H9 (cell line): Measurements from ENCODE around the gene GALT. TPM values are rescaled to one million over a fixed set of nuclear protein-coding genes. Genes with fewer than 3 reads are reported as not detected.
A peak's percentile ranks its signal among the peaks of the same experiment; 100 is the strongest.

ENCODE experiments used
- DNase-seq: peaks from one replicate; pipeline ENCODE4 v3.0.0-alpha.2; 2017
- H2AFZ ChIP-seq: one replicate; pipeline ENCODE4 v1.6.1; 2013; ENCODE audit warnings: mild to moderate bottlenecking, low read length, control low read depth, moderate library complexity
- H2AK5ac ChIP-seq: 2 replicates; pipeline ENCODE4 v1.6.1; 2013; ENCODE audit warnings: low read length, control low read depth, mixed read lengths; ENCODE audit not compliant: insufficient read length
- H2BK120ac ChIP-seq: one replicate; pipeline ENCODE4 v1.6.1; 2013; ENCODE audit warnings: low read depth, mild to moderate bottlenecking, low read length, control low read depth, inconsistent platforms; ENCODE audit not compliant: poor library complexity, severe bottlenecking
- H2BK12ac ChIP-seq: 2 replicates; pipeline ENCODE4 v1.6.1; 2013; ENCODE audit warnings: low read length, control low read depth, mixed read lengths, low read depth; ENCODE audit not compliant: insufficient read length
- H2BK15ac ChIP-seq: 2 replicates; pipeline ENCODE4 v1.6.1; 2013; ENCODE audit warnings: low read depth, low read length, control low read depth
- H2BK20ac ChIP-seq: one replicate; pipeline ENCODE4 v1.6.1; 2013; ENCODE audit warnings: low read depth, mild to moderate bottlenecking, low read length, control low read depth, inconsistent platforms; ENCODE audit not compliant: poor library complexity, severe bottlenecking
- H2BK5ac ChIP-seq: 2 replicates; pipeline ENCODE4 v1.6.1; 2013; ENCODE audit warnings: low read length, control low read depth, mixed read lengths; ENCODE audit not compliant: insufficient read length
- H3K14ac ChIP-seq: 2 replicates; pipeline ENCODE4 v1.6.1; 2013; ENCODE audit warnings: low read length, control low read depth; ENCODE audit not compliant: insufficient read depth
- H3K18ac ChIP-seq: 2 replicates; pipeline ENCODE4 v1.6.1; 2013; ENCODE audit warnings: low read depth, mild to moderate bottlenecking, mixed read lengths, low read length, control low read depth; ENCODE audit not compliant: insufficient read length
- H3K23ac ChIP-seq: 2 replicates; pipeline ENCODE4 v1.6.1; 2013; ENCODE audit warnings: low read length, control low read depth, mixed read lengths, low read depth; ENCODE audit not compliant: insufficient read length
- H3K23me2 ChIP-seq: 2 replicates; pipeline ENCODE4 v1.6.1; 2013; ENCODE audit warnings: low read depth, mild to moderate bottlenecking, mixed read lengths, low read length, control low read depth; ENCODE audit not compliant: insufficient read length, poor library complexity, severe bottlenecking
- H3K27ac ChIP-seq: 2 replicates; pipeline ENCODE4 v1.5.1; 2013; ENCODE audit warnings: low read length, control low read depth, mixed read lengths, low read depth; ENCODE audit not compliant: insufficient read length
- H3K27me3 ChIP-seq: 2 replicates; pipeline ENCODE4 v1.6.1; 2013; ENCODE audit warnings: low read length, control low read depth, inconsistent platforms; ENCODE audit not compliant: insufficient read depth
- H3K4ac ChIP-seq: 2 replicates; pipeline ENCODE4 v1.6.1; 2013; ENCODE audit warnings: low read depth, mild to moderate bottlenecking, control low read depth, inconsistent platforms, low read length, moderate library complexity
- H3K4me1 ChIP-seq: 2 replicates; pipeline ENCODE4 v1.6.1; 2013; ENCODE audit warnings: low read length, control low read depth, inconsistent platforms; ENCODE audit not compliant: insufficient read depth
- H3K4me2 ChIP-seq: 2 replicates; pipeline ENCODE4 v1.6.1; 2013; ENCODE audit warnings: low read length, control low read depth, mixed read lengths; ENCODE audit not compliant: insufficient read length, insufficient read depth
- H3K56ac ChIP-seq: 2 replicates; pipeline ENCODE4 v1.6.1; 2013; ENCODE audit warnings: low read depth, mild to moderate bottlenecking, mixed read lengths, low read length, control low read depth; ENCODE audit not compliant: insufficient read length
- H3K79me1 ChIP-seq: 2 replicates; pipeline ENCODE4 v1.6.1; 2013; ENCODE audit warnings: low read depth, mild to moderate bottlenecking, moderate library complexity, low read length, control low read depth, inconsistent platforms; ENCODE audit not compliant: insufficient read depth, poor library complexity, severe bottlenecking
- H3K79me2 ChIP-seq: 2 replicates; pipeline ENCODE4 v1.6.1; 2013; ENCODE audit warnings: low read length, control low read depth, inconsistent platforms; ENCODE audit not compliant: insufficient read depth
- H3K9ac ChIP-seq: 2 replicates; pipeline ENCODE4 v1.6.1; 2013; ENCODE audit warnings: low read length, control low read depth, mixed read lengths; ENCODE audit not compliant: insufficient read length; ENCODE audit errors: extremely low read depth
- H3K9me3 ChIP-seq: one replicate; pipeline ENCODE4 v1.6.1; 2013; ENCODE audit warnings: low read depth, low read length, inconsistent platforms; ENCODE audit not compliant: control insufficient read depth
- H3T11ph ChIP-seq: one replicate; pipeline ENCODE4 v1.6.1; 2013; ENCODE audit warnings: mild to moderate bottlenecking, low read length, control low read depth, inconsistent platforms
- H4K20me1 ChIP-seq: one replicate; pipeline ENCODE4 v1.6.1; 2013; ENCODE audit not compliant: control insufficient read depth, insufficient read length, insufficient read depth
- H4K5ac ChIP-seq: 2 replicates; pipeline ENCODE4 v1.6.1; 2013; ENCODE audit warnings: low read depth, mild to moderate bottlenecking, mixed read lengths, low read length, control low read depth; ENCODE audit not compliant: insufficient read length
- H4K8ac ChIP-seq: replicated peaks from 2 replicates; pipeline ENCODE4 v1.6.1; 2013; ENCODE audit warnings: low read length, control low read depth, mixed read lengths, low read depth; ENCODE audit not compliant: insufficient read length
- H4K91ac ChIP-seq: 2 replicates; pipeline ENCODE4 v1.6.1; 2013; ENCODE audit warnings: low read depth, mild to moderate bottlenecking, moderate library complexity, mixed read lengths, low read length, control low read depth; ENCODE audit not compliant: insufficient read length
- H3K27ac Mint-ChIP-seq, 3 experiments: 2 replicates in 2 of 3; 3 replicates in 1 of 3; pipeline ENCODE4 v1.8.0; 2020 to 2021; ENCODE audit warnings: mixed read lengths in 3 of 3, mild to moderate bottlenecking in 1 of 3, moderate library complexity in 1 of 3
- H3K27me3 Mint-ChIP-seq: 2 replicates; pipeline ENCODE4 v1.8.0; 2021; ENCODE audit warnings: low read depth, mild to moderate bottlenecking, moderate library complexity, mixed read lengths
- H3K36me3 Mint-ChIP-seq, 3 experiments: 2 replicates in 2 of 3; 3 replicates in 1 of 3; pipeline ENCODE4 v1.8.0; 2020 to 2021; ENCODE audit warnings: low read depth in 3 of 3, mixed read lengths in 3 of 3; ENCODE audit not compliant: insufficient read depth in 1 of 3
- H3K4me1 Mint-ChIP-seq, 2 experiments: 2 replicates each; pipeline ENCODE4 v1.8.0; 2020; ENCODE audit warnings: mixed read lengths in 2 of 2
- H3K4me3 Mint-ChIP-seq, 2 experiments: 2 replicates in 1 of 2; 3 replicates in 1 of 2; pipeline ENCODE4 v1.8.0; 2020 to 2021; ENCODE audit warnings: mild to moderate bottlenecking in 2 of 2, mixed read lengths in 2 of 2, moderate library complexity in 1 of 2
- H3K9me3 Mint-ChIP-seq, 2 experiments: 2 replicates in 1 of 2; 3 replicates in 1 of 2; pipeline ENCODE4 v1.8.0; 2020; ENCODE audit warnings: mild to moderate bottlenecking in 2 of 2, mixed read lengths in 2 of 2, moderate library complexity in 1 of 2
- CTCF ChIP-seq: fragments of 200-600 bp; sonication (generic); conservative IDR thresholded peaks from 3 replicates; pipeline ENCODE4 v1.8.0; 2021; ENCODE audit warnings: antibody characterized with exemption, mild to moderate bottlenecking
- WGBS: extraction: QIAGEN DNeasy Blood & Tissue Kit; methylation state at CpG from one replicate; pipeline ENCODE4 v1.1.7; 2013; ENCODE audit warnings: missing lambda C conversion rate, low lambda C conversion rate, mixed read lengths; ENCODE audit not compliant: insufficient read length; ENCODE audit errors: extremely low coverage; 5-methylcytosine and 5-hydroxymethylcytosine counted together
- total RNA-seq: library from RNA; stranded (reverse); gene quantifications from 2 replicates; pipeline ENCODE4 v1.2.1, GENCODE V29; 2021

The GALT gene
- total RNA-seq, 1 experiment from 2014 or later: 41.5 TPM

- H4K5ac ChIP-seq: no peak overlapping the region
- no peak overlapping the region for H3K9ac ChIP-seq
- no peak overlapping the region for H2AK5ac ChIP-seq
- H3K23me2 ChIP-seq: peaks cover 16% of the 10 kb centered on the region
- H3K4me1 ChIP-seq: peaks cover 15% of the 10 kb centered on the region; the same call in 1 of the 2 replicates
- no peak overlapping the region for H4K91ac ChIP-seq
- H2BK120ac ChIP-seq: no peak overlapping the region
- H3K18ac ChIP-seq: no peak overlapping the region
- H3K23ac ChIP-seq: no peak overlapping the region
- H3K4ac ChIP-seq: no peak overlapping the region
- H2AFZ ChIP-seq: no peak overlapping the region
- H3K79me1 ChIP-seq: no peaks in the 10 kb centered on the region
- H4K20me1 ChIP-seq: peaks cover 3% of the 10 kb centered on the region
- H2BK20ac ChIP-seq: no peak overlapping the region
- H3K9me3 Mint-ChIP-seq: no peaks in the 10 kb centered on the region
- H3K27me3 Mint-ChIP-seq: no peaks in the 10 kb centered on the region; the same call in 1 of the 2 replicates
- H3K4me1 Mint-ChIP-seq: peaks cover 51 to 57% of the 10 kb centered on the region in 2 experiments
- H2BK12ac ChIP-seq: no peak overlapping the region
- peaks cover 2% of the 10 kb centered on the region; the same call in 1 of the 2 replicates for H3K79me2 ChIP-seq
- peak overlapping the region in 1 of 2 experiments; percentile 30; a peak in 1 of 5 replicates for H3K4me3 Mint-ChIP-seq
- no peak overlapping the region for H3K14ac ChIP-seq
- no peak for DNase-seq
- no CpG with 5 or more reads among the region's 8 CpGs for WGBS
- H3K27ac ChIP-seq: no peak overlapping the region
- H3K36me3 Mint-ChIP-seq: peaks cover 17 to 28% (median 24%) of the 10 kb centered on the region in 3 experiments; a peak in 6 of 7 replicates
- no peak overlapping the region for H3K56ac ChIP-seq
- TF ChIP-seq CTCF: no peak
- H3K4me2 ChIP-seq: no peak overlapping the region
- H3K27me3 ChIP-seq: no peaks in the 10 kb centered on the region
- H3K27ac Mint-ChIP-seq: no peak overlapping the region
- H2BK15ac ChIP-seq: no peak overlapping the region
- no peak overlapping the region for H3T11ph ChIP-seq
- H2BK5ac ChIP-seq: no peak overlapping the region
- no peaks in the 10 kb centered on the region for H3K9me3 ChIP-seq
- H4K8ac ChIP-seq: no peak overlapping the region
Measured at GRCh38 chr9:34648673-34649072, 2.2 kb downstream of the GALT start.
